Hippocampal formation (tissue), 2 donors: ENCODE results near the gene TCF4.
A peak's percentile ranks its signal among the peaks of the same experiment; 100 is the strongest.
"Not testable (repeated sequence)": the region's sequence is repeated elsewhere in the genome, so short reads cannot be mapped to it uniquely, and the experiment has no call there.

Source experiments
- DNase-seq, 2 donors: peaks; one replicate each; lab custom pipeline; 2025; lab: John Stamatoyannopoulos, UW

The TCF4 gene

DNA sequence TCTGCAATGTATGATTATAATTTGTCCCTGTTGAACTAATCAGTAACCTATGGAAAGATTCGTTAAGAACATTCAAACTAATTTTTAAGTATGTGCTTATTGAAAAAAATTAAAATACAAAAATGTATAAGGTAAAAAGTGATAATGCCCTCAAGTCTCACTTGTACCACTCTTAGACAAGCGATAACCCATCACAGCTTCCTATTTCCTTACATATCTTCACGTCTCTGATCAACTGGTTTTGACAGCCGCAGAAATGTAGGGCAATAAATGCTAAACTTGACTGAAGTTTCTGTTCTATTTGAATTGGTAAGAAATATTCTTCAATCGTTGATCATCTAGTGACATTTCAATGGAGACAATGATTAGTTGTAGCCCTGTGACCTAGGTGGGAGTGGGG is 112.5 kb downstream of the TCF4 start:
- DNase-seq: no peak

DNA sequence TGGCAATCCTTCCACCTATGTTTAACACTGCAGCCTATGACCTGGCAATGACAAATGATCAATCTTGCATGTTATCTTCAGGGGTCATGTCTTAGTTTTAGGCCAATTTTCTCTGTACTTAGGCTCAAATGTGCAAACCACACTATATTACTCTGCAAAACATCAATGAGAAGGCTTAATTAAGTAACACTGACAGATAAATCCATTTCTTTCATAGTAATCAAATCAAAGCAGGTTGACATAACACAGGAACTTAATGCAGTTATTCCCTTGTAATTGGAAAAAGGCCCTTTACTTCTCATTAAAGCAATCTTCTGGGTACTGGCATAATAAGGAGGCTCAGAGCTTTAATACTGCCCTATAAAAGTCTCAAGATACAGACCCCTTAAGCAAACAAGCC is 114.4 kb downstream of the TCF4 start:
- DNase-seq: no peak

DNA sequence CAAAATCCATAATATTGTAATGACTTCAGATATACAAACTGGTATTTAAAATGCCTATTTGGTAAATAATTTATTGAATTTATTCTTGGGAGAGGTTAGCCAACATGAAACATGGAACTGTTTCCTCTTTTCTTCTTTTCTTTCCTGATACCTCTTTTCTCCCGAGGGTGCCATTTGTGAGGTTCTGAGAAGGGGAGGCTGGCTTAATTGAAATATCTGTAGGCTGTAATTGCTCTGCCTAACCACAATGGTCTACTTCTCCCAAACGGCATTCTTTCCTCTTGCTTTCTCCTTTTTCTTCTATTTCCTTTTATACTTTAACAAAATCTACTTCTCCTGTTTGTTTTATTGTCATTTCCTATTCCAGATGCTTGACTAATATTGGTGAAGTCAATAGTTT is 114.9 kb downstream of the TCF4 start:
- no peak for DNase-seq

DNA sequence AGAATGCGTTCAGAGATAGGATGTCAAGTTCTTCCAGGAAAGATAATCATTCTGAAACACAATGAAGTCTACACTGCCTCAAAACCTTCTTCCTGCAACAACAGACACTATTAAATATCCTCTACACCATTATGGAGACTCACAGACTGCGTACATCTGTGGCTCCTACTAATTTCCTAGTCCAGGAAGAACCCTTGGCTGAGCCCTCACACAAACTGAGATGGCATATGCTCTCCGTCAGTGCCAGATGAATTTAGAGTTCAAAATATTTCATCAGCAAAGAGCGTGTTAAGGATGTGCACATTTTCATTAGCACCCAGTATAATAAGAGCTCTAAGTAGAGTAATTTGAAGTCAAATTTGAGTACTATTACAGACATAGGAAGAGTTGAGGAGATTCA is 117.2 kb downstream of the TCF4 start:
- no peak for DNase-seq

DNA sequence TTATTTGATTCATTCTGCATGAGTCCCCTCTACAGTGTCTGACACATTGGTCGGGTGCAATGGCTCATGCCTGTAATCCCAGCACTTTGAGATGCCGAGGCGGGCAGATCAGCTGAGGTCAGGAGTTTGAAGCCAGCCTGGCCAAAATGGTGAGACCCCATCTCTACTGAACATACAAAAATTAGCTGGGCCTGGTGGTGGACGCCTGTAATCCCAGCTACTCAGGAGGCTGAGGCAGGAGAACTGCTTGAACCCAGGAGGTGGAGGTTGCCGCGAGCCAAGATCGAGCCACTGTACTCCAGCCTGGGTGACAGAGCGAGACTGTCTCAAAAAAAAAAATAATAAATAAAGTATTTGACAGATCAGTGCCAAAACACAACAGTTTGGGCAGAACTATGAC is 118.9 kb downstream of the TCF4 start:
- not testable (repeated sequence) for DNase-seq

DNA sequence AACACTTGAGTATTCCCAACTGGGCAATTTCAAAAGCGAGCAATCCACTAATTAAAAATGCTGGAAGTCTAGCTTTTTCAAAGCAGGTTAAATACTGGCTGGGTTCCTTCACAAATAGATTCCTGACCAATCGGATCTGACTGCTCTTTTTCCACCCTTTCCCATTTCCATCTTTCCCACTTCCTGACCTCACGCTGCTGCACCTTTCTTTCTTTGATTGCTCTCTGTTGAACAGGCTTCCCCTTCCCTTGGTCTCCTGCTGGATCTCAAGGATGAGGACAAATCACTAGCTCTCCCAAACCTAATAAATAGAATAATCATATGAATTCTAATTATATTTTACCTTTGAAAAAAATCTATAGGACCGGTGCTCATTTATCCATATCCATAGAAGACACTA is 121.2 kb downstream of the TCF4 start:
- no peak for DNase-seq

DNA sequence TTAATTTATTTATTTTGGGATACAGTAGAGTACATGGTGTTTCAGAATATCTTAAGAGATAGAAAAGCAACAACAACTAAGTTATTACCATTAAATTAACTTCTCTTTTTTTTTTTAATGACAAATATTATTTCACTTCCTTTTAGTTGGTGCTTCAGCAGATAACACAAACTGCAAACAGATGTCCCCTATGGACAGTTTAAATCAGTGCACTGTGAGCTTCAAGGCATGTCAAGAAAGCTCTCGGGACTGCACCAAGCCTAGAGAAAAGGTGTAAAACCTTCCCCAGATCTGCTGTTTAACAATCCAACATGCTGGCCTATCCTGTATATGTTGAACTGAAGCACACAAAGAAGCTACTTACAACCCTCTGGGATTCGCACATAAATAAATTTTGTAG is 122.7 kb downstream of the TCF4 start:
- DNase-seq: no peak

DNA sequence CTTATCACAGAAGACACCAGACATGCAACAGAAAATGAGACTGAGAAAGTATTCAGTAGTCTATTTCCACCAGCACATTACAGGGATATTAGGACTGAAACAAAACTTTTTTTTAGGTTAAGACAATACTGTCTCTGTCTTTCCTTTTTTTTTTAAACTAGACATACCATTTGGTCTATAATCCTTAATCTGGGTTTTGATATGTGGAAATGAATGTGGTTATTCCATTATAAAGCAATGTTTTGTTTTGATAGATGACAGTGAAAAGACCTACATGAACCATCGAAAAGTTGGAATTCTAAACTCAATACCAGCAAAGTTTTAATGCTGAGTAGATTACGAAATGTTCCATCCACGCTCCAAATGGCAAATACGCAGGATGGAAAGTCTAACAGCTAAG is 123.4 kb downstream of the TCF4 start:
- DNase-seq: no peak

DNA sequence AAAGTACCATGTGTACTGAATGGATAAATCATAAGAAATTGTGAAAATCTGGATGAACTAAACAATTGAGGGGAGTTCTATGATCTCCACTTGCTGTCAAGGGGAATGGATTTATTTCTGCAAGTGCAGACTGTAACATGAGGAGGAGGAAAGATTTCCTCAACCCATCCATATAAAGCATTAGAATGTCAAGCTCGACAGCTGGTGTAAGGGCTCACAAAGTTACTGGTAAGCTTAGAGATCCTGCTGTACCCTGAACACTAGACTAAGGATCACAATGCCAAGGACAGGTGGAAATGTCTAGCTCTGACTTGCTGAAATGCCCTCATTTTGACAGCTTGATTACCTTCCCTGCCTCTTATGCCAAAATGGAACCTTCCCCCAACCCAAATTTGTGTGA is 125.3 kb downstream of the TCF4 start:
- no peak for DNase-seq

DNA sequence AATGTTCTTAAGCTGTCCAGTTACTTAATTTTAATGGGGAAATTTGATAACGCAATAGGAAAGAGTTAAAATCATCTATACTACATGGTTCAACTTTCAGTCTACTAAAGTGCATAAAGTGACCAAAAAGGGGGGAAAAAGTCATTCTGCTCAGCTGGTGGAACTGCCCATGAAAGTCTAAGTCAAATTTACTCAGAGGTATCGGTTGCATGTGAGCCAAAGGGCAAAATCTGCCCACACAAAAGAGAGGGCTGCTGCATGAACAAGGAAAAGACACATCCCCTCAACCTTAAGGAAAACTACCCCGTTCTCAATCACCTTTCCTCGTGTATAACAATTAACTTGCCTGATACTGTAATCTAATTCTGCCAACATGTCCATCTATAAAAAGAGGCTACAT is 126.1 kb downstream of the TCF4 start:
- no peak for DNase-seq

DNA sequence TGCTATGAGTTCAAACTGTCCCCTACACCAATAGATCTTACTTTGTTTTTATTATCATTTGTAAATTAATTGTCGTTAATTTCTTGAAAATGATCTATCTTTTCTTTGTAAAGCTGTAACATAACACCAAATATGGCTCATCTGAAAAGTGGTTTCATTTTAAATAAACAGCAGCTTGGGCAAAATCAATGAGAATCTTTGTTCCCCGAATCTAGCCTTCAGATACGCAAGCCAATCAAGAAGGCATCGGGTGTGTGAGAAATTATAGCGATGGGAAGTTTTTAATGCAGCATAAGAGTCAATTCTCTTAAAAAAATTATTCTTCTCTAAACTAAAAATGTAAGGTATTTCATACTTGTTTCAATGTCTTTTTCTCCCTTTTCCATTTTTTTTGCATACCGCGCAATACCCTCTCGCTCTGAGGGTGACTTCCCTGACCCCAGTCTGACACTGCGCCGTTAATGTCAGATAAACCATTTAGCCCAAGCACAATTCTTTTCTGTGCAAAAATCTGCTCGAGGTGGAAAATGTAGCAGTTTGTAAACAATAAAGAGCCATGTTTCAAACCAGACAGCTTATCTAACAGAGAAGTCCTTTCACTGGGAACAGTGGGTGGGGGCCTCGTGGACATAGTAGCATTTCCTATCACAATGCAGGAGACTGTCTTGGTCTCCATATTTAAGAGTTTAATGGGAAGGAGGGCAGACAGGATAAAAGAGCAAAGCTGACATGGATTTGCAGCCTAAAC is 129.4 kb downstream of the TCF4 start:
- DNase-seq: peak; percentile 41 to 65

DNA sequence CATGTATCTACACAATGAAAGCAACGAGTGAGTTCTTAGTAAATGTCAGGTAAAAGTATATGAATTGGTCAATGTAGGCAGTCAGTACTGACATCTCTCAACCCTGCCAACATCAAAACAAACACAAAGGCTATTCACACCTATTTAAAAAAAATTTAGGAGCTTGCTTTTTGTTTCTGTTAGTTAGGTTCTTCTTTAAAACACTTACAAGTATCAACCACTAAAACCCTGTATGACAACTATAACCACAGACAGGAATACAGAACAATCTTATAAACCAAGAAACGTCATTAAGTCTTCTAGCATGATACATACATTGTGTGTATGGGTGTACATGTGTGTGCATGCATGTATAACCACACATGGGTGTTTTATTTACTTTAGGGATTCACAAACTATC is 131.0 kb downstream of the TCF4 start:
- DNase-seq: no peak

DNA sequence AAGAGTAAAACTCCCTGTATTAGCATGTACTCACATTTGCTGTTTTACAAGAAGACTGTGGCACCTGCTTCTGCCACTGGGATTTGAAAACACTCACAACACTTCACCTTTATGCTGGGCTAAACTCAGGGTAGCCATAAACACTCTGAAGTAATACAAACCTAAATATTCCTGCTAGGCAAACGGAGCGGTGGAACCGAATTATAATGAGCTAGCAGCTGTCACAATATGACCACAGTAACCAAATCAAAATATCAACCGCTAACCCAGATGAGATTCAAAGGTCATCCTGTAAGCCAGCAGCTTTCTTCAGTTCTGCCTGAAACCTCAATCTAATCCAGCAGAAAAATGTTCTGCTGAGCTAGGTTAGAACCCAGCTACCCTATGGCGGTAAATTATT is 132.1 kb downstream of the TCF4 start:
- DNase-seq: no peak

DNA sequence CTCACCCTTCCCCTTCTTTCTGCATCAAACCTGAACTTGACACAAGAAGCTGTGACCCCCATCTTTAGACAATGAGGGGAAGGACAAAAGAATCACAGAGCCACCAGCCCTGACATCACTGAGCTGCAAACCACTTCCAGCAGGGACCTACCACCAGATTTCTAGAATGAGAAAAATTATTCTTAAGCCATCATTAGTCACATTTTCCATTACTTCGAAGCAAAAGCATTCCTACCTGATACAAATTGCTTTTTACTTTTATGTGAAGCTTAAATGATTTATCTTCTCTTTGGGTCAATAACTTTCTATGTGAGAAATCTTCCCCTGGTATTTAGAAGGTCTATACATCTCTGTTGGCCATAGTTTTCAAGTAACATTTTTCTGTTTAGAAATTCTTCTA is 134.8 kb downstream of the TCF4 start:
- no peak for DNase-seq

DNA sequence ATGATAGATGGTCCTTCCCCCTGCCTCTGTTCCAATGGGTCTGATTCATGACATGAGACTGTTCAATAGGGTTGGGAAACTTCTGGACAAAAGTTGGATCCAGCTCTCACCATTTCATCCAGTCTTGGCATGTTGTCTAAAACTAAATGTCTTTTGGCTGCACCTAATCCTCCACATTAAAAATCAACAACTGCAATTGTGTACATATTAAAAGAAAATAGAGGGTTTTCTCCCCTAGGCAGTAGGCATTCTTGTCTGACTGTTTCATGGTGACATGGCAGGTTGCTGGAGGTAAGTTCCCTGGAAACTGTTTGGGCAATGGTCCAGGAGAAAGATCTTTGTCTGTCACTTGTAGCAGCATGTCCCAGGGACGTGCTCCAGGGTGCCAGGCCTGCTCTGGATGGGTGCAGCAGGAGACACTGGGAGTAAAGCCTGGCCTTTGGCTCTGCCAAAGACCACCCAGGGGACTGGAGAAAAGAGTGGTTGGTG is 135.8 kb downstream of the TCF4 start:
- no peak for DNase-seq

DNA sequence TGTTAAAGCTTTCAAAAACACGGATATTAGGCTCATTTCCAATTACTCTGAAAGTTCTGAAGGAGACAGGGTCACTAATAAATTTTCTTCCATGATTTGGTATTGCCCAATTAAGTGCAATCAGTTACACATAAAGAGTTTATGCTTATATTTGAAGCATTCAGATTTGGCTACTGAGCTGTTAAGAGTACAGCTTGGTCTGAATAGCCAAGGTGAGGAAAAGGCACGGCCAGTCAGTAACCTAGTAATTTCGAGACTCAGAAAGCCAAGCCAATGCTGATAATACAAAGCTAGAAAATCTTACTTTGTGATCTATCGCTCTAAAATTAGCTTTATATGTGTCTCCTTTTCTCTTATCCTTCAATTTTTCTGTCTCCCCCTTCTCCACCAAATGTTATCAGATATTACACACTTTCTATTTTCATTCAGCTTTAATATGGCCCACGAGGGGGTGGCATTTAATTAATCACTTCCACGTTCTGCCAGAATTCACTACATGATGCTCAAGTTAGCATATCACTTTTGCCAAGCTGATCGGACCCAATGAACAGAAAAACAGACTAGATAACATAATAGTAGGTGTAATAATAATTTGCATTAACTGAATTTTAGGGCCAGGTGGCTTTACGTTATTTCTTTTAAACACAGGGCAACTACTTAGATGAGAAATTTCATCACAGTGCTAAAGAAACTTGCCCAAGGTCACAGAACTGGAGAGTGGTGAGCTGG is 138.4 kb downstream of the TCF4 start:
- no peak for DNase-seq

DNA sequence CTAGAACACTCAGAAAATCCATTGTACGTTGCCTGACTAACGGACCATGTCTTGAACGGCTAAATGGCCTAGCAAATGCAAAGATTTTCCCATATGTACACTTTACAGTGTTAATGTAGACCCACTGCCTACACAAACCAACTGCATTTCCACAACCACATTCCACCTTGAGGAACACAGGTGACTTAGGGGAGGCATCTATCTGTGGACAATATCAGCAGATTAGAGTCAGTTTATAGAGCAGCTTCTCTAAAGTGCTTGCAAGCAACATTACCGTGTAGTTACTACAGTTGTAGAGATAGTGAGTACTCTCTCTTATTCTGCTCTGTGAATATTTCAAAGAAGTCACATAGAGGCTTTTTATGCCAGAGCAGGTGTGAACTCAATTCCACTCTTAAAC is 139.6 kb downstream of the TCF4 start:
- DNase-seq: no peak

DNA sequence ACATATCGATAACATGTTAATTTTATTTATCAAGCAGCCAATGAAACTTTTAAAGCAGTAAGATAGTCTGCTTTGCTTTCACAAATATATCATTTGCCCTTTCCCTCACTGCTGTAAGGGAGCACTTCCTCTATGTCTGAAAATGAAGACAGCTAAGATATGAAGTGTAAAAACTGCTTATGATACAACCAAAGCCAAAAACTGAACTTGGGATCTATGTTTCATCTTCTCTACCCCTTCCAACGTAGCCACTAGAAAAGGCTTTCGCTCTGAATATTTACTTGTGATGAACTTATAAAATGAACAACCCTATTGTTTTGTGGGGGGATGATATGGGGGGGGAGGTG is 140.3 kb downstream of the TCF4 start:
- no peak for DNase-seq

DNA sequence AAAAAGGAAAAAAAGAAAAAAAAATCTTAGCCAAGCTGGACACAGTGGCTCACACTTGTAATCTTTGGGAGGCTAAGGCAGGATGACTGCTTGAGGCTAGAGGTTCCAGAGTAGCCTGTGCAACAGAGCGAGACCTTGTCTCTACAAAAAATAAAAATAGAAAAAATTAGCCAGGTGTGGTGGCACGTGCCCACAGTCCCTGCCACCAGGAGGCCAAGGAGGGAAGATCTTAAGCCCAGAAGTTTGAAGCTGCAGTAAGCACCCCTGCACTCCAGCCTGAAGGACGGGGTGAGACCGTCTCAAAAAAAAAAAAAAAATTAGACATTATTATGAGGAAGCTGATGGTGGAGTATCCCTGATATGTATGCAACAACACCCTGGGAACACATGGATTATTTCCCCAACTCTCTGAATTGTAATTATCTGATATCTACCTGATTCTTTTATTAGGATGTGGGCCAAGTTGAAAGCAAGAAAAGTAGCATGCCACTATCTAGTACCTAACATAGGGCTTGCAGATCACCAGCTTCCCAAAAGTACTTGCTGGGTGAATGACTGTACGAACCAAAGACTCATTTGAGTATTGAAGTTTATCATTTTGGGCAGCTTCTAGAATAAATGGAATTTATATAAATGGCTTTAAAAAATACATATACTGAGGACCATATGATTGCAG is 140.9 kb downstream of the TCF4 start:
- DNase-seq: no peak

DNA sequence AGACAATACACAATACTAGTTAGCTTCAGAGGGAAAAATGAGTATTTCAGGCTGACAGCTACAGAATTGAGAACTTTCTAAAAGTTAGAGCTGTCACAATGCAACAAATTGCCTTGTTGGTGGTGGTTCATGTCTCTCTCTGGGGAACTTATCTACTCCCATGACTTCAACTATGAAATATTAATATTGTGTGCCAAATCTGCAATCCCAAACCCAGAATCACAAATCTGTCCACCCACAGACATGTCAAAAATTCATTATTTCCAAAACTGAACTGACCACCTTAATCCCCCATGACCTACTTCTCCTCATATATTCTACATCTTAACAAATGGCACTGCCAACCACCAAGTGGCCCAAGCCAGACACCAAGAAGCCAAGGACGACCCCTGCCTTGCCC is 143.5 kb downstream of the TCF4 start:
- DNase-seq: no peak

DNA sequence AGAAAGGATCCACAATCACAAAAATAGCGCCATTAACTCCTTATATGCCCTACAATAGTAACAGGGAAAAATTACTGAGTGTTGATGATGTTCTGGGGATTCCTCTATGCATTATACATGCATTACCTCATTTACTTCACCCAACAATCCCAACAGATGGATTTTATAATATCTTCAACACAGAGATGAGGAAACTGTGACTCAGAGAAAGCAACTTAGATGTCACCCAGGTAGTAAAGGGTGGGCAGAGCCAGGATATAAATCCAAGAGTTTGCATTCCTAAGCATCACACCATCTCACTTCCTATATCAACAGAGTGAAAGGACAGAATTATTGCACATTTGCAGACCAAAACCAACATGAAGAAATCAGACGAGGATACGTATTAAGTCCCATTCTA is 144.2 kb downstream of the TCF4 start:
- DNase-seq: no peak

DNA sequence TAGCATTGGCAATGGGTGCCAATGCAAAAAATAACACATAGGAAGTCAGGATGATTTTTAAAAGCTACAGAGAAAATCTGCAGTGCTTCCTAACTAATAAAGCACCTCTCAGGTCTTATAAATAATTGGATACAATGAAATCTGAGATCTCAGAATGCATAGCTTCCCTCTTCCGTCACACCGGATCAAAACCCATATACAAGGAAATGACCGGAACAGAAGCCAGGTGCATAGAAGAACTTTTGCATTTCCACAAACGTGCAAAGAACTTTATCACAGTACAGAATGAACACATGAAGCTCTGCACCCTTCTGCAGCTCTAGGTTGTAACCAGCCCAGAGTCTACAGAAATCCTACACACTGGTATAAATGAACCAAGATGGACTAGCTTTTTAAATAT is 145.4 kb downstream of the TCF4 start:
- DNase-seq: no peak

DNA sequence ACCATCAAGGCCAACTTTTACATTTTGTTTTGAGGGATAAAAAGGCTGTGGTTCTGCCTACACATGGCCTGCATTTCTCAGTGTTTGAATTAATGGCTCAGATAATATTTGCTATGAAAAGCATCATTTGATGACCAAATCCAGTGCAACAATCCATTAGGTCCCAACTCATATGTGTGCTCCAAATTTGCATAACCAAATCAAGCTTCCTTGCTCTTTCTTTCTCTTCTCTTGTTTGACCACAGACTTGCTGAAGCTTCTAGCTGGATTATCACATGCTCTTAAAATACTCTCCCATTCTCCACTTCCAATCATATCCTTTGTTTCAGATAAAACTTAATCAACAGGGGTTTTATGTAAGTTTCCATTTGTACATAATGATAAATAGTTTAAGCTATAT is 147.0 kb downstream of the TCF4 start:
- DNase-seq: no peak
